Kidney glomerular epithelial cell (primary cell): ENCODE data around the gene TDO2.
"Not testable (repeated sequence)": the region's sequence is repeated elsewhere in the genome, so short reads cannot be mapped to it uniquely, and the experiment has no call there.

Experiments
- DNase-seq: peaks from one replicate; lab custom pipeline; 2025; lab: John Stamatoyannopoulos, UW

TDO2 gene

GRCh38 chr4:155903453-155903852 lies at the start of gene TDO2:
Gene TDO2, plus strand, starts transcription at chr4:155903696. Its CDS starts 63 bp downstream, at chr4:155903759.
- DNase-seq, result no peak

GRCh38 chr4:155854582-155855226 lies 48.8 kb upstream of the TDO2 start:
- no peak for DNase-seq

- DNase-seq, result no peak
Observed at GRCh38 chr4:155855897-155856296, 47.6 kb upstream of the TDO2 start.

- DNase-seq, result no peak
Observed at GRCh38 chr4:155866177-155866576, 37.3 kb upstream of the TDO2 start, which contains the start of gene ASIC5. Gene ASIC5, minus strand, starts transcription at chr4:155866277. Its CDS starts 51 bp downstream, at chr4:155866226.

GRCh38 chr4:155875878-155876277 lies 27.6 kb upstream of the TDO2 start:
- no peak for DNase-seq

- no peak for DNase-seq
Observed at GRCh38 chr4:155877971-155878370, 25.5 kb upstream of the TDO2 start.

GRCh38 chr4:155878611-155879010 lies 24.9 kb upstream of the TDO2 start:
- DNase-seq, result no peak

GRCh38 chr4:155879767-155880166 lies 23.7 kb upstream of the TDO2 start:
- DNase-seq, result no peak

GRCh38 chr4:155881555-155881954 lies 21.9 kb upstream of the TDO2 start:
- no peak for DNase-seq

- DNase-seq, result no peak
Observed at GRCh38 chr4:155883895-155884294, 19.6 kb upstream of the TDO2 start.

- DNase-seq, result no peak
Observed at GRCh38 chr4:155885666-155886065, 17.8 kb upstream of the TDO2 start.

- DNase-seq, result no peak
Observed at GRCh38 chr4:155887045-155887444, 16.5 kb upstream of the TDO2 start.

GRCh38 chr4:155887847-155888570 lies 15.5 kb upstream of the TDO2 start:
- DNase-seq, result no peak

GRCh38 chr4:155889031-155889793 lies 14.3 kb upstream of the TDO2 start:
- DNase-seq, result peak; percentile 88

- no peak for DNase-seq
Observed at GRCh38 chr4:155889946-155890345, 13.6 kb upstream of the TDO2 start.

GRCh38 chr4:155891058-155891457 lies 12.4 kb upstream of the TDO2 start:
- DNase-seq, result no peak

- DNase-seq, result not testable (repeated sequence)
Observed at GRCh38 chr4:155898371-155898770, 5.1 kb upstream of the TDO2 start.

- DNase-seq, result no peak
Observed at GRCh38 chr4:155899891-155900290, 3.6 kb upstream of the TDO2 start.

- DNase-seq, result peak; percentile 19
Observed at GRCh38 chr4:155900381-155900780, 3.1 kb upstream of the TDO2 start.

GRCh38 chr4:155901013-155901412 lies 2.5 kb upstream of the TDO2 start:
- no peak for DNase-seq

- DNase-seq, result no peak
Observed at GRCh38 chr4:155904331-155904730, 835 bp downstream of the TDO2 start.

GRCh38 chr4:155906554-155907247 lies 3.2 kb downstream of the TDO2 start:
- DNase-seq, result peak; percentile 23
